Subcutaneous adipose tissue (tissue), 4 donors: ENCODE measurements around the gene TDO2. TPM values are rescaled to one million over a fixed set of nuclear protein-coding genes. Genes with fewer than 3 reads are reported as not detected.

ENCODE experiments used
- total RNA-seq, 4 donors: library from RNA; depleted of rRNA; stranded (reverse); fragments of >200 nt; gene quantifications; one replicate each; pipeline ENCODE4 v1.1.0, GENCODE V29; 2016
- TF ChIP-seq, protein P1 (sequence below): fragments of 450-650 bp; IDR thresholded peaks from one replicate; pipeline ENCODE4 v1.5.1; 2016; ENCODE audit warnings: low read depth, mild to moderate bottlenecking, control low read depth, antibody characterized with exemption, moderate library complexity

Gene TDO2
- total RNA-seq, 4 donors from 2014 or later = not detected

DNA sequence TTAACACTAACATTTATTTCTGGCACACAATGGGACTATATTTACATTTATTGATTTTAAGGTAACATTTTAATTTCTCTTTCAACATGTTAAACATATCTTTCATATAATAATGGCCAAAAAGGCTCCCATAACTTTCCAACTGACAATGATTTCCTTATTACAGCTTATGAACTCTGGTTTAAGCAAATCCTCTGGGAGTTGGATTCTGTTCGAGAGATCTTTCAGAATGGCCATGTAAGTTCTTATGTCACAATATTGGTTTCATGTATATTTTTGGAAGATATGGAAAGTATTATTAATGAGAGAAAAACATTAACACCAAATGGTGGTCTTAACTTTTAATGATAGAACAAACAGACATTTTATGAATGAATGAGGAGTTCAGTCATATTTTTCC is 4.1 kb downstream of the TDO2 start:
- TF ChIP-seq, protein P1, sequence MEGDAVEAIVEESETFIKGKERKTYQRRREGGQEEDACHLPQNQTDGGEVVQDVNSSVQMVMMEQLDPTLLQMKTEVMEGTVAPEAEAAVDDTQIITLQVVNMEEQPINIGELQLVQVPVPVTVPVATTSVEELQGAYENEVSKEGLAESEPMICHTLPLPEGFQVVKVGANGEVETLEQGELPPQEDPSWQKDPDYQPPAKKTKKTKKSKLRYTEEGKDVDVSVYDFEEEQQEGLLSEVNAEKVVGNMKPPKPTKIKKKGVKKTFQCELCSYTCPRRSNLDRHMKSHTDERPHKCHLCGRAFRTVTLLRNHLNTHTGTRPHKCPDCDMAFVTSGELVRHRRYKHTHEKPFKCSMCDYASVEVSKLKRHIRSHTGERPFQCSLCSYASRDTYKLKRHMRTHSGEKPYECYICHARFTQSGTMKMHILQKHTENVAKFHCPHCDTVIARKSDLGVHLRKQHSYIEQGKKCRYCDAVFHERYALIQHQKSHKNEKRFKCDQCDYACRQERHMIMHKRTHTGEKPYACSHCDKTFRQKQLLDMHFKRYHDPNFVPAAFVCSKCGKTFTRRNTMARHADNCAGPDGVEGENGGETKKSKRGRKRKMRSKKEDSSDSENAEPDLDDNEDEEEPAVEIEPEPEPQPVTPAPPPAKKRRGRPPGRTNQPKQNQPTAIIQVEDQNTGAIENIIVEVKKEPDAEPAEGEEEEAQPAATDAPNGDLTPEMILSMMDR = no peak

DNA sequence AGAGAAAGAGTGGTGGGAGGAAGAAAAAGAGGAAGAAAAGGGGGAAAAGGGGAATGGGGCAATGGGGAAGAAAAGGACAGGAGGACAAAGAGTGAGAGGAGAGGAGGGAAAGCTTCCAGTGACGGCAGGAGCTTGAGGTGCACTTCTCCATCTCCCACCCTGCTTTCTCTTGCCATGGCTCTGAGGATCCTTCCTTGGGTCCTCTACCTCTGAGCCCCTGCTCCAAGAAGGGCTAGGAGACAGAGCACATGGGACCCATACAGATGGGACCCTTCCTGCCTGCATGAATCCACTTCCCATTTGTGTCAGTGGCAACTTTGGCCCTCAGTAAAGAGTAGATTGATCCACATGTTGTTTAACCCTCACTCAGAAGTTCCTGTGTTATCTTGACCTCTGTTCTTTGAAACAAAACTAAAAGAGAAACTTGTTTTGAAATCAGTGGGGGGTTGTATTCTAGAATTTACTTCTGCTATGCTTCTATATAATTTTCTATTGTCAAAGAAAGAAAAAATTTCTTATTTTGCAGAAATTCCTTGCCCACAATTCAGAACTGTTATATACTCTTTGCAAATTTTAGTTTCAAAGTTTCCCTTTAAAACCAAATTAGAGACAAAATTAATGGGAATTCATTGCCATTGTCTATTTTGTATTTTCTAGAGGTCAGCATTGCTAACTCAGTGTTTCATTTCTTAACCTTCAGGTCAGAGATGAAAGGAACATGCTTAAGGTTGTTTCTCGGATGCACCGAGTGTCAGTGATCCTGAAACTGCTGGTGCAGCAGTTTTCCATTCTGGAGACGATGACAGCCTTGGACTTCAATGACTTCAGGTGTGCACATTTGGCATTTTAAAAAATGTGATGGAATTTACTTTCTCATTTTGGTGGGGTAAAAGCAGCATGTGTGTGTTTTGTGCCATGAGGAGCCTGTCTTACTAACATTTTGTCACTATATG is 5.0 kb downstream of the TDO2 start:
- TF ChIP-seq, protein P1 = no peak

DNA sequence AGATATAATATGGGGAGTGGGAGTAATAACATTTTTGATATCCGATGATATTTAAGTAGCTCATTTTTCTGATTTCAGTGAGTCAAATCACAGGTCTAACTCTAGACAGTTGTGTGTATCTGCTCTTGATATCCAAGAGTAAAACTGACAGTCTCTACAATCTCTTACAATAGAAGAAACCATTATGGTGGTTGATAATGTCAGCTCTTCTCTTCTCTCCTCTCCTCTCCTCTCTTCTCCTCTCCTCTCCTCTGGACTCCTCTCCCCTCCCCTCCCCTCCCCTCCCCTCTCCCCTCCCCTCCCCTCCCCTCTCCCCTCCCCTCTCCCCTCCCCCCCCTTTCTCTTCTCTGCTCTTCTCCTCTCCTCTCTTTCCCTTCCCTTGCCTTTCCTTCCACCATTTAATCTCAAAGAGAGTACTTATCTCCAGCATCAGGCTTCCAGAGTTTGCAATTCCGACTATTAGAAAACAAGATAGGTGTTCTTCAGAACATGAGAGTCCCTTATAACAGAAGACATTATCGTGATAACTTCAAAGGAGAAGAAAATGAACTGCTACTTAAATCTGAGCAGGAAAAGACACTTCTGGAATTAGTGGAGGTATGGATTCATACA is 6.2 kb downstream of the TDO2 start:
- TF ChIP-seq, protein P1 = no peak

DNA sequence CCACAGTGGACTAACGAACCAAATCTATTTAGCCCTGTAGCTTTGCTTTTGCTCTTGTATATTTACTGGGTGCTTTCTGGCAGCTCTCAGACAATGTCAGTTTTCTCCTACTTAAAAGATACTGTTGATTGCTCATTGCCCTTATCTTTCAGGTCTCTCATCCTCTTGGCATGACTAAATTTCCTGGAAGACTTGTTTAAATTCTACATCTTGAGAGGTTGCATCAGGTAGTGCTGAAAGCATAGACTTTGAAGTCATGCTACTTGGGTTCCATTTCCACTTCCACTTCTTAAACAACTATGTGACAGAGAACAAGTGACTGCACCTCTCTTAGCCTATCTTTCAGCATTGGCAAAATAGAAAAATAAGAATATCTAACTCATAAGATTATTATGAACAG is 8.4 kb downstream of the TDO2 start:
- TF ChIP-seq, protein P1 = no peak

DNA sequence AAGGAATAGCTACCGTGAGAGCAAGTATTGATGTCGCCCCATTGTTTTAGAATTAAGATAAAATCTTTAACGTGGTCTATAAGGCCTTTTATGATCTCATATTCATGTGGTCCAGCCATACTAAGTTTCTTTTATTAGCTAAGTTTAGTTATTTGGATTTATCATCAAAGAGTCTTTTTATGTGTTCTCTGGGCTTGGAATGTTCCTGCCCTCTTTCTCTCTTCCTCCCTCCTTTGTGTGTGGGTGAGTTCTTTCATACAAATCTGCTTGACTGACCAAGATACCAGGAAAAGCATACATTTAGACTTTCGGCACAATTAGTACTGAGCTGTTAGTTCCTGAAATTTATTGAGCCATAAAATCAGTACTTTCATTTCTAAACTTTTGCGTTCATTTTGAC is 11.3 kb downstream of the TDO2 start:
- TF ChIP-seq, protein P1 = no peak

DNA sequence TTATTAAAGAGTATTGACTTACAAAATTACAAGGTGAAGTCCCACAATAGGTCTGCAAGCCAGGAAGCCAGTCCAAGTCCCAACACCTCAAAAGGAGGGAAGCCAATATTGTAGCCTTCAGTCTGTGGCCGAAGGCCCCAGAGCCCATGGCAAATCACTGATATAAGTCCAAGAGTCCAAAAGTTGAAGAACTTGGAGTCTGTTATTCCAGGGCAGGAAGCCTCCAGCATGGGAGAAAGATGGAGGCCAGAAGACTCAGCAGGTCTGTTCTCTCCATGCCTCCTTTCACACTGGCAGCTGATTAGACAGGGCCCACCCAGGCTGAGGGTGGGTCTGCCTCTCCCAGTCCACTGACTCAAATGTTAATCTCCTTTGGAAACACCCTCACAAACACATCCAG is 18.1 kb downstream of the TDO2 start:
- TF ChIP-seq, protein P1 = no peak

DNA sequence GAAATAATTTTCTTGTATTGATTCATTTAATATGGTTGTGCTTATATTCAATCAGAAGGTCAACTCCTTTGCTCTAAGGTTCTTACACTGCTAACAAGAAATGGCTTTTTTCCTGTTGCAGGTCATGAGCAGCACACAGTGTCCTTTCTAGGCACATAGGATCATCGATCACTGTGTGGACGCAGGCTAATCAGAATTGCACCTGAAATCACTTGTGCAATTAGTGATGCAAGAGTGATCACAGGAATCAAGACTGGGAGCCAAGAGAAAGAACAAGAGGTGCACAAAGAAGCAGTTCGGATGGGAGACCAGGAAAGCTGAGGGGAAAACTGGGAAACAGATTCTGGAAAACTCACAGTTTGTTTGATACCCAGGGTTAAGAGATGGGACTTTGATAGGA is 21.1 kb downstream of the TDO2 start:
- TF ChIP-seq, protein P1 = no peak
